ENCODE measurements around the gene EBLN2.

GRCh38 chr3:73107215-73107614 is 45.8 kb downstream of the EBLN2 start:
- TF ChIP-seq, protein P1, sequence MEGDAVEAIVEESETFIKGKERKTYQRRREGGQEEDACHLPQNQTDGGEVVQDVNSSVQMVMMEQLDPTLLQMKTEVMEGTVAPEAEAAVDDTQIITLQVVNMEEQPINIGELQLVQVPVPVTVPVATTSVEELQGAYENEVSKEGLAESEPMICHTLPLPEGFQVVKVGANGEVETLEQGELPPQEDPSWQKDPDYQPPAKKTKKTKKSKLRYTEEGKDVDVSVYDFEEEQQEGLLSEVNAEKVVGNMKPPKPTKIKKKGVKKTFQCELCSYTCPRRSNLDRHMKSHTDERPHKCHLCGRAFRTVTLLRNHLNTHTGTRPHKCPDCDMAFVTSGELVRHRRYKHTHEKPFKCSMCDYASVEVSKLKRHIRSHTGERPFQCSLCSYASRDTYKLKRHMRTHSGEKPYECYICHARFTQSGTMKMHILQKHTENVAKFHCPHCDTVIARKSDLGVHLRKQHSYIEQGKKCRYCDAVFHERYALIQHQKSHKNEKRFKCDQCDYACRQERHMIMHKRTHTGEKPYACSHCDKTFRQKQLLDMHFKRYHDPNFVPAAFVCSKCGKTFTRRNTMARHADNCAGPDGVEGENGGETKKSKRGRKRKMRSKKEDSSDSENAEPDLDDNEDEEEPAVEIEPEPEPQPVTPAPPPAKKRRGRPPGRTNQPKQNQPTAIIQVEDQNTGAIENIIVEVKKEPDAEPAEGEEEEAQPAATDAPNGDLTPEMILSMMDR (IDR thresholded peaks at IDR 0.05): no peak
- no peak for TF ChIP-seq EP300 (IDR thresholded peaks at IDR 0.05)
- TF ChIP-seq POLR2A (IDR thresholded peaks at IDR 0.05): no peak
- TF ChIP-seq POLR2AphosphoS5 (IDR thresholded peaks at IDR 0.05): no peak

Measured in stomach (tissue), 4 donors.